Caco-2 (cell line): Measurements from ENCODE around the gene BTRC. TPM values are rescaled to one million over a fixed set of nuclear protein-coding genes. Genes with fewer than 3 reads are reported as not detected.
A peak's percentile ranks its signal among the peaks of the same experiment; 100 is the strongest.

Experiments
- BruUV-seq: library from RNA; stranded (reverse); fragments of 400-500 nt; replicated peaks from 2 replicates; lab custom pipeline; 2021; lab: Mats Ljungman, UMichigan
- CTCF ChIA-PET: fragments of 300-600 bp; sonication (Branson Sonifier 250); formaldehyde crosslinking; loops from one replicate; lab custom pipeline; 2022; ENCODE audit warnings: antibody characterized with exemption; lab: Charles Lee
- POLR2A ChIA-PET: fragments of 300-600 bp; sonication (Branson Sonifier 250); formaldehyde crosslinking; loops from one replicate; lab custom pipeline; 2022; ENCODE audit warnings: antibody characterized with exemption; lab: Charles Lee
- DNase-seq, 2 experiments: peaks; one replicate each; pipeline versions ENCODE4 v3.0.0 to v3.0.0-alpha.2; 2020 to 2022
- H3K27me3 ChIP-seq: replicated peaks from 2 replicates; pipeline ENCODE4 v1.6.0; 2011; ENCODE audit warnings: low read length; ENCODE audit not compliant: control insufficient read depth, insufficient read depth
- H3K36me3 ChIP-seq: 2 replicates; pipeline ENCODE4 v1.5.1; 2011; ENCODE audit warnings: low read length; ENCODE audit not compliant: control insufficient read depth, insufficient read depth
- H3K4me1 ChIP-seq: fragments of 250-450 bp; sonication (Bioruptor Pico); 2 replicates; pipeline ENCODE4 v1.5.1; 2020; ENCODE audit warnings: mild to moderate bottlenecking
- H3K4me3 ChIP-seq: 2 replicates; pipeline ENCODE4 v1.5.1; 2011; ENCODE audit warnings: low read depth, mild to moderate bottlenecking, control low read depth, low read length
- H3K9me3 ChIP-seq: fragments of 250-450 bp; sonication (Bioruptor Pico); 2 replicates; pipeline ENCODE4 v1.5.1; 2020; ENCODE audit warnings: mild to moderate bottlenecking, moderate library complexity
- H3K27ac Mint-ChIP-seq: one replicate; pipeline ENCODE4 v1.8.0; 2022; ENCODE audit warnings: mixed read lengths; ENCODE audit not compliant: unreplicated experiment
- H3K27me3 Mint-ChIP-seq: one replicate; pipeline ENCODE4 v1.8.0; 2022; ENCODE audit warnings: mixed read lengths; ENCODE audit not compliant: insufficient read depth, unreplicated experiment
- H3K36me3 Mint-ChIP-seq: one replicate; pipeline ENCODE4 v1.8.0; 2022; ENCODE audit warnings: mild to moderate bottlenecking, mixed read lengths; ENCODE audit not compliant: insufficient read depth, unreplicated experiment
- H3K4me1 Mint-ChIP-seq: one replicate; pipeline ENCODE4 v1.8.0; 2022; ENCODE audit warnings: low read depth, mixed read lengths; ENCODE audit not compliant: unreplicated experiment
- H3K4me3 Mint-ChIP-seq: one replicate; pipeline ENCODE4 v1.8.0; 2022; ENCODE audit warnings: mild to moderate bottlenecking, moderate library complexity, mixed read lengths; ENCODE audit not compliant: unreplicated experiment
- H3K9me3 Mint-ChIP-seq: one replicate; pipeline ENCODE4 v1.8.0; 2022; ENCODE audit warnings: mixed read lengths; ENCODE audit not compliant: unreplicated experiment
- intact Hi-C: fragments of 100-400 bp; cut with micrococcal nuclease; formaldehyde crosslinking; loops from one replicate; pipeline ENCODE4 v1.10.0; 2022; ENCODE audit not compliant: unreplicated experiment
- total RNA-seq: library from RNA; stranded (reverse); gene quantifications from 2 replicates; pipeline ENCODE4 v1.2.3, GENCODE V29; 2022
- TF ChIP-seq, protein P1 (sequence below), 2 experiments: fragments of 200-600 bp in 1 of 2; IDR thresholded peaks; 1 replicate in 1 of 2; 2 replicates in 1 of 2; pipeline versions ENCODE4 v1.5.1 to v1.8.0; 2011 to 2022; ENCODE audit warnings: antibody characterized with exemption in 1 of 2, control low read depth in 1 of 2, inconsistent platforms in 1 of 2, low read depth in 1 of 2, low read length in 1 of 2, mild to moderate bottlenecking in 1 of 2, moderate library complexity in 1 of 2; ENCODE audit not compliant: insufficient read depth in 1 of 2, severe bottlenecking in 1 of 2, unreplicated experiment in 1 of 2

BTRC gene
- total RNA-seq, 1 experiment from 2014 or later = 19.6 TPM

DNA sequence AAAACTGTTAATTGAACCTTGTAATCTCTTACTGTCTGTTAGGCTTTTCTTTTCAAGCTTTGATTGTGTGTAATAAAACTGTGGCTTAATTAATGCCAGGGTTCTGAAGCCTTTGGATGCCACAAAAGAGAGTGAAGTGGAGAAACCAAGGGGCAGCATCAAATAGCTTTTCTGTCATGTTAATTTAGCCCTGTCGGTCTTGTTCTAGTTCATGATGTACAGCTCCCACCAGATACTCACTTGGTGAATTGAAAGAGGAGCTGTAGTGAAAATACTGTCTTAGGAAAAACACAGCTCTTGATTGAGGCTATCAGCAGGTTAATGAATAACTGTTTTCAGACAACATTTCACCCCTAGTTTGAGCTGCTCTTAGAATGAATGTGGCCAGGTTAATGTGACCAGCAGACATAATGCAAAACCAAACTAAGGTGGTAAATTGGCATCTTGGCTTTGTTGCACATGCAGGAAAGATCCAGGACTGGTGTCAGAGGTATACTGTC, 139.9 kb downstream of the BTRC start:
- Histone ChIP-seq H3K4me3 (no peak overlapping the region), H3K27me3 (no peaks in the 10 kb centered on the region), H3K9me3 (no peaks in the 10 kb centered on the region), H3K4me1 (peaks cover 10% of the 10 kb centered on the region; the same call in 1 of the 2 replicates), H3K36me3 (no peaks in the 10 kb centered on the region)
- intact Hi-C loops = no loop called here
- no peaks in the 10 kb centered on the region for H3K27me3 Mint-ChIP-seq
- TF ChIP-seq, protein P1, sequence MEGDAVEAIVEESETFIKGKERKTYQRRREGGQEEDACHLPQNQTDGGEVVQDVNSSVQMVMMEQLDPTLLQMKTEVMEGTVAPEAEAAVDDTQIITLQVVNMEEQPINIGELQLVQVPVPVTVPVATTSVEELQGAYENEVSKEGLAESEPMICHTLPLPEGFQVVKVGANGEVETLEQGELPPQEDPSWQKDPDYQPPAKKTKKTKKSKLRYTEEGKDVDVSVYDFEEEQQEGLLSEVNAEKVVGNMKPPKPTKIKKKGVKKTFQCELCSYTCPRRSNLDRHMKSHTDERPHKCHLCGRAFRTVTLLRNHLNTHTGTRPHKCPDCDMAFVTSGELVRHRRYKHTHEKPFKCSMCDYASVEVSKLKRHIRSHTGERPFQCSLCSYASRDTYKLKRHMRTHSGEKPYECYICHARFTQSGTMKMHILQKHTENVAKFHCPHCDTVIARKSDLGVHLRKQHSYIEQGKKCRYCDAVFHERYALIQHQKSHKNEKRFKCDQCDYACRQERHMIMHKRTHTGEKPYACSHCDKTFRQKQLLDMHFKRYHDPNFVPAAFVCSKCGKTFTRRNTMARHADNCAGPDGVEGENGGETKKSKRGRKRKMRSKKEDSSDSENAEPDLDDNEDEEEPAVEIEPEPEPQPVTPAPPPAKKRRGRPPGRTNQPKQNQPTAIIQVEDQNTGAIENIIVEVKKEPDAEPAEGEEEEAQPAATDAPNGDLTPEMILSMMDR (IDR thresholded peaks at IDR 0.05; ENCODE audit: insufficient read depth in 1 of 2, low read depth in 1 of 2, low read length in 1 of 2, severe bottlenecking in 1 of 2, unreplicated experiment in 1 of 2) = no peak
- peaks cover 6% of the 10 kb centered on the region for H3K4me1 Mint-ChIP-seq
- no peak overlapping the region for H3K4me3 Mint-ChIP-seq
- ChIA-PET CTCF (interaction anchor here (1.5 kb wide), 2 partner anchors 77 to 280 kb away, joined by 4 to 8 read pairs; no protein-coding TSS in a partner anchor), POLR2A (interaction anchor here (1.1 kb wide), 1 partner anchor 18 kb away, joined by 3 read pairs; no protein-coding TSS in a partner anchor)
- BruUV-seq = no TSS peak
- no peaks in the 10 kb centered on the region for H3K9me3 Mint-ChIP-seq
- no peak for DNase-seq
- no peaks in the 10 kb centered on the region for H3K36me3 Mint-ChIP-seq
- no peak overlapping the region for H3K27ac Mint-ChIP-seq

DNA sequence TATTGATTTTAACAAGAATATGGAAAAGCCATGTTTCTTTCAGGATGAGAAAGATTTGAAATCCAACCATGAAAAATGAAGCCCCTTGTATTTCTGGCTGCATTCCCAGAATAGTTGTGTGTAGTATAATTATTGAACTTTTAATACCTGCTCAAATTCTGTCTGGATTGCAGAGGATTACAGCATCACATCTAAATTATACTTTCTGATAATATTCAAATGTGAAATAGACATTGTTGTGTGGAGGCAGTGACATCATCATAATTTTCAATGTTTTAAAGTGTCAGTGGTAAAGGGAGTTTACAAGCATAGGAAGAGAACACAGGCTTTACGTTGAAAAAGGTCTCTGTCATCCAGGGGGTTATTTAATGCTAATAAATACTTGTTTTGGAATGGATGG, 140.7 kb downstream of the BTRC start:
- H3K4me1 ChIP-seq = peaks cover 10% of the 10 kb centered on the region; the same call in 1 of the 2 replicates
- Mint-ChIP-seq H3K4me3 (no peak overlapping the region), H3K27me3 (no peaks in the 10 kb centered on the region), H3K36me3 (no peaks in the 10 kb centered on the region), H3K4me1 (peaks cover 6% of the 10 kb centered on the region), H3K27ac (no peak overlapping the region), H3K9me3 (no peaks in the 10 kb centered on the region)
- ChIA-PET CTCF (interaction anchor here (0.5 to 1.5 kb wide), 6 partner anchors 35 to 749 kb away, joined by 3 to 19 read pairs (median 4); no protein-coding TSS in a partner anchor), POLR2A (no interaction called here)
- intact Hi-C loops = loop anchor here (1.0 kb wide), 1 partner anchor 76 kb away; no protein-coding TSS in a partner anchor
- TF ChIP-seq, protein P1 (IDR thresholded peaks at IDR 0.05; ENCODE audit: insufficient read depth in 1 of 2, low read depth in 1 of 2, low read length in 1 of 2, severe bottlenecking in 1 of 2, unreplicated experiment in 1 of 2) = no peak
- no peak overlapping the region for H3K4me3 ChIP-seq
- no TSS peak for BruUV-seq
- no peaks in the 10 kb centered on the region for H3K9me3 ChIP-seq
- no peak for DNase-seq
- H3K27me3 ChIP-seq = no peaks in the 10 kb centered on the region
- H3K36me3 ChIP-seq = no peaks in the 10 kb centered on the region

DNA sequence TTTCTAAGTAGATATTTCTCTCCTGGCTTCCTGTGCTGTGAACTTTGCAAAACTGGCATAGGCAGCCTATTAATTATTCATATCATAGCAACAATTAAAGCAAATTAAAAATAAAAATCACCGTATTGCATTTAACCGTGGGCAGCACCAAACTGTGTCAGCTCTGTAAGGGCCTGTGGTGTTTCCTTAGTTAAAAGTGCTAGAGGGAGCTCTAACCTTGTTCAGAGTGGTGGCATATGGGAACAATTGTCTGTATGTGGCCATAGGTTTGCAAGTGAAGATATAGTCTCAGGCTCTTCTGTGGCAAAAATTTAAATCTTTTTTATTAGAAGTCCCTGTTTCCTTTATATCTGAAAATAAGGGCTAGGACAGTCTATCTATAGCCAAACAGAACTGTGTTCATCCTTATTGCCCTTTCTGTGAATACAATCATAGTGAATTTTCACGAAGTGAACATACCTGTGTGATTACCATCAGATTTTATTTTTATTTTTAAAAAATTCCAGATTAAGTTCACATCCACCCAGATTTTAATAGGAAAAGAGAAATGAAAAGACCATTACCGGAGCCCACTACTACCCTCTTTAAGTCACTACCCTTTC, 141.5 kb downstream of the BTRC start:
- ChIA-PET POLR2A (no interaction called here), CTCF (interaction anchor here (0.5 to 1.0 kb wide), 5 partner anchors 35 to 750 kb away, joined by 3 to 19 read pairs (median 4); no protein-coding TSS in a partner anchor)
- Mint-ChIP-seq H3K4me3 (no peak overlapping the region), H3K36me3 (no peaks in the 10 kb centered on the region), H3K27ac (no peak overlapping the region), H3K4me1 (peaks cover 6% of the 10 kb centered on the region), H3K27me3 (no peaks in the 10 kb centered on the region), H3K9me3 (no peaks in the 10 kb centered on the region)
- TF ChIP-seq, protein P1 (IDR thresholded peaks at IDR 0.05; ENCODE audit: insufficient read depth in 1 of 2, low read depth in 1 of 2, low read length in 1 of 2, severe bottlenecking in 1 of 2, unreplicated experiment in 1 of 2) = peak; percentile 62
- Histone ChIP-seq H3K27me3 (no peaks in the 10 kb centered on the region), H3K36me3 (no peaks in the 10 kb centered on the region), H3K4me1 (peaks cover 10% of the 10 kb centered on the region; the same call in 1 of the 2 replicates), H3K4me3 (no peak overlapping the region), H3K9me3 (no peaks in the 10 kb centered on the region)
- intact Hi-C loops = loop anchor here (1.0 kb wide), 1 partner anchor 75 kb away; no protein-coding TSS in a partner anchor
- DNase-seq = peak in 1 of 2 experiments; percentile 26
- no TSS peak for BruUV-seq
